GM23338 (cell line): ENCODE data around the gene SPACA7. TPM values are rescaled to one million over a fixed set of nuclear protein-coding genes. Genes with fewer than 3 reads are reported as not detected.

ENCODE experiments used
- ATAC-seq: fragments of 200-7000 bp; cut with Tn5 transposase; 3 replicates; pipeline ENCODE4 v1.9.1; 2020
- DNase-seq: peaks from one replicate; pipeline ENCODE4 v3.0.0-alpha.2; 2015; ENCODE audit warnings: low spot score
- H2AFZ ChIP-seq: fragments of 200-600 bp; sonication (generic); 2 replicates; pipeline ENCODE4 v1.8.0; 2016; ENCODE audit warnings: antibody characterized with exemption, mild to moderate bottlenecking, moderate library complexity
- H3F3A ChIP-seq: fragments of 200-600 bp; sonication (generic); replicated peaks from 2 replicates; pipeline ENCODE4 v1.8.0; 2017; ENCODE audit warnings: antibody characterized with exemption, mixed run types, low read depth
- H3K27ac ChIP-seq: fragments of 200-600 bp; sonication (generic); 2 replicates; pipeline ENCODE4 v1.6.1; 2016; ENCODE audit warnings: low read depth
- H3K27me3 ChIP-seq: fragments of 200-600 bp; sonication (generic); 2 replicates; pipeline ENCODE4 v1.8.0; 2016; ENCODE audit warnings: mild to moderate bottlenecking, mixed run types, moderate library complexity; ENCODE audit not compliant: insufficient read depth
- H3K36me3 ChIP-seq: fragments of 200-600 bp; sonication (generic); 2 replicates; pipeline ENCODE4 v1.8.0; 2016; ENCODE audit warnings: mild to moderate bottlenecking; ENCODE audit not compliant: insufficient read depth
- H3K4me1 ChIP-seq: fragments of 200-600 bp; sonication (generic); 2 replicates; pipeline ENCODE4 v1.8.0; 2016; ENCODE audit warnings: mild to moderate bottlenecking, moderate library complexity; ENCODE audit not compliant: insufficient read depth
- H3K4me2 ChIP-seq: fragments of 200-600 bp; sonication (generic); 2 replicates; pipeline ENCODE4 v1.7.1; 2017; ENCODE audit warnings: mixed run types
- H3K4me3 ChIP-seq: fragments of 200-600 bp; sonication (generic); 2 replicates; pipeline ENCODE4 v1.6.1; 2016; ENCODE audit warnings: mixed run types
- H3K79me2 ChIP-seq: fragments of 200-600 bp; sonication (generic); replicated peaks from 2 replicates; pipeline ENCODE4 v1.8.0; 2017; ENCODE audit warnings: mild to moderate bottlenecking; ENCODE audit not compliant: insufficient read depth
- H3K9me2 ChIP-seq: fragments of 200-600 bp; sonication (generic); 2 replicates; pipeline ENCODE4 v1.8.0; 2017; ENCODE audit not compliant: insufficient read depth
- H4K20me1 ChIP-seq: fragments of 200-600 bp; sonication (generic); replicated peaks from 2 replicates; pipeline ENCODE4 v1.8.0; 2017; ENCODE audit warnings: mild to moderate bottlenecking; ENCODE audit not compliant: insufficient read depth
- H3K27ac Mint-ChIP-seq: 2 replicates; pipeline ENCODE4 v1.8.0; 2020; ENCODE audit warnings: inconsistent platforms, mild to moderate bottlenecking, moderate library complexity, mixed read lengths
- H3K27me3 Mint-ChIP-seq: 3 replicates; pipeline ENCODE4 v1.8.0; 2022; ENCODE audit warnings: low read depth, mild to moderate bottlenecking, moderate library complexity, mixed read lengths, inconsistent platforms; ENCODE audit not compliant: insufficient read depth, poor library complexity
- H3K36me3 Mint-ChIP-seq: 3 replicates; pipeline ENCODE4 v1.8.0; 2021; ENCODE audit warnings: low read depth, mild to moderate bottlenecking, inconsistent platforms, moderate library complexity, mixed read lengths
- H3K4me1 Mint-ChIP-seq: 3 replicates; pipeline ENCODE4 v1.8.0; 2020; ENCODE audit warnings: mild to moderate bottlenecking, inconsistent platforms, mixed read lengths
- H3K4me3 Mint-ChIP-seq: 3 replicates; pipeline ENCODE4 v1.8.0; 2021; ENCODE audit warnings: moderate library complexity, mild to moderate bottlenecking, inconsistent platforms, mixed read lengths
- H3K9me3 Mint-ChIP-seq: 3 replicates; pipeline ENCODE4 v1.8.0; 2020; ENCODE audit warnings: moderate library complexity, mild to moderate bottlenecking, inconsistent platforms, mixed read lengths
- EZH2 ChIP-seq: fragments of 200-600 bp; sonication (generic); IDR thresholded peaks from one replicate; pipeline ENCODE4 v1.8.0; 2017; ENCODE audit warnings: antibody characterized with exemption, mild to moderate bottlenecking, low read depth; ENCODE audit not compliant: unreplicated experiment
- EZH2phosphoT487 ChIP-seq: fragments of 200-600 bp; sonication (generic); IDR thresholded peaks from one replicate; pipeline ENCODE4 v1.8.1; 2018; ENCODE audit warnings: antibody characterized with exemption; ENCODE audit not compliant: unreplicated experiment
- JUNB ChIP-seq: IDR thresholded peaks from one replicate; pipeline ENCODE4 v1.6.1; 2016; ENCODE audit warnings: antibody characterized with exemption; ENCODE audit not compliant: unreplicated experiment
- NANOG ChIP-seq: IDR thresholded peaks from 2 replicates; pipeline ENCODE4 v1.6.1; 2016; ENCODE audit warnings: antibody characterized with exemption, borderline replicate concordance
- STAT1 ChIP-seq: IDR thresholded peaks from one replicate; pipeline ENCODE4 v1.6.1; 2016; ENCODE audit warnings: antibody characterized with exemption; ENCODE audit not compliant: unreplicated experiment
- ZNF114 ChIP-seq: fragments of 250-450 bp; sonication (Bioruptor Pico); IDR thresholded peaks from 2 replicates; pipeline ENCODE4 v1.5.0; 2020; ENCODE audit warnings: mild to moderate bottlenecking, moderate library complexity
- ZNF331 ChIP-seq: fragments of 250-450 bp; sonication (Bioruptor Pico); IDR thresholded peaks from 2 replicates; pipeline ENCODE4 v1.5.0; 2020; ENCODE audit warnings: low read depth, mild to moderate bottlenecking, moderate library complexity
- polyA plus RNA-seq: library from polyadenylated mRNA; unstranded; fragments of >200 nt; fragmentation: Nextera tagmentation; extraction: Ambion mirVana; gene quantifications from 2 replicates; pipeline ENCODE4 v1.2.1, GENCODE V29; 2016
- total RNA-seq: library from RNA; depleted of rRNA; stranded (reverse); fragments of >200 nt; shearing (Covaris generic); gene quantifications from 2 replicates; pipeline ENCODE4 v1.2.3, GENCODE V29; 2014
- TF ChIP-seq, protein P1 (sequence below): IDR thresholded peaks from one replicate; pipeline ENCODE4 v1.6.1; 2018; ENCODE audit warnings: antibody characterized with exemption; ENCODE audit not compliant: unreplicated experiment
- TF ChIP-seq, protein P2 (sequence below): IDR thresholded peaks from 2 replicates; pipeline ENCODE4 v1.6.1; 2016; ENCODE audit warnings: antibody characterized with exemption
- TF ChIP-seq, protein P3 (sequence below), 2 experiments: fragments of 200-600 bp in 1 of 2; sonication (generic) in 1 of 2; conservative IDR thresholded peaks; 2 replicates each; pipeline versions ENCODE4 v1.5.1 to v1.6.1; 2016 to 2017; ENCODE audit warnings: antibody characterized with exemption in 2 of 2, low read depth in 2 of 2, mild to moderate bottlenecking in 2 of 2, moderate library complexity in 1 of 2

Gene SPACA7
- total and polyA plus RNA-seq, 2 experiments from 2014 or later = not detected

DNA sequence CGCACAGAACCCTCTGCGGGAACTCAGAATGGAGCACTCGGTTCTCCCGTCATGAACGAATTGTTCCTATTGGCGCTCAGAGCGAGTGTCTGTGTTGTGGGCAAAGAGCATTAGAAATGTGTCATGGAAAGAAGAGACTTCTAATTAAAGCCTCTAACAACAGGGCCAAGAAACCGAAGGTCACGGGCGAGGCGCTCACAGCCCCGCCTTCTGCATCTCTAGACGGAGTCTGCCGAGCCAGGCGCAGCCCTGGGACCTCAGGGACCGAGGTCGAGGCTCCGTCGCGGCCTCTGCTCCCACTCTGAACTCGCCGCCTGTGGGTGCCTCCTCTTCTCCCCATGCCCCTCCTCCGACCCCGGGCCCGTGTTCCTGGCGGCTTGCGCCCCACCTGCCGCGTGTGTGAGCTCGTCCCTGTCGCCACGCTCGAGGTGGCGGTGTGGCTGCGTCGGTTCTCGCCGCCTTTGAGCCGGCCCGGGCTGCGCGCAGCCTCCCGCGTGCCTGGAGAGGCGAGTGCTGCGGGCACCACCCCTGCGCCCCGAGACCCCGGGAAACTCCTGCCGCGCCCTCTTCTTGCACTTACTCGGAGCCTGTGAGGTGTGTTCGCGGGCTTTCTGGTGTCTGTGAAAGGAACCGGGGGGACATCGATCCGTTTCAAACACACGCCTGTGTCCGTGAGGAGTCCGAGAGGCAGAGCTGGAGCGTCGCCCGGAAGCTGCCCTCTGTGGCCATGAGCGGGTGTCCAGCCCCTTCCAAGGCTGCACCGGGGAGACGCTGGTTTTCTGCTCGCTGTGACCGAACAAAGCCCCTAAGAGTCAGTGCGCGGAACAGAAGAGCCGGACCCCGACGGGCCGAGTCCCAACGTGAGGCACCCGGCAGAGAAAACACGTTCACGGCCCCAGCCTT lies 45.4 kb upstream of the SPACA7 start (continued):
- TF ChIP-seq, protein P1, sequence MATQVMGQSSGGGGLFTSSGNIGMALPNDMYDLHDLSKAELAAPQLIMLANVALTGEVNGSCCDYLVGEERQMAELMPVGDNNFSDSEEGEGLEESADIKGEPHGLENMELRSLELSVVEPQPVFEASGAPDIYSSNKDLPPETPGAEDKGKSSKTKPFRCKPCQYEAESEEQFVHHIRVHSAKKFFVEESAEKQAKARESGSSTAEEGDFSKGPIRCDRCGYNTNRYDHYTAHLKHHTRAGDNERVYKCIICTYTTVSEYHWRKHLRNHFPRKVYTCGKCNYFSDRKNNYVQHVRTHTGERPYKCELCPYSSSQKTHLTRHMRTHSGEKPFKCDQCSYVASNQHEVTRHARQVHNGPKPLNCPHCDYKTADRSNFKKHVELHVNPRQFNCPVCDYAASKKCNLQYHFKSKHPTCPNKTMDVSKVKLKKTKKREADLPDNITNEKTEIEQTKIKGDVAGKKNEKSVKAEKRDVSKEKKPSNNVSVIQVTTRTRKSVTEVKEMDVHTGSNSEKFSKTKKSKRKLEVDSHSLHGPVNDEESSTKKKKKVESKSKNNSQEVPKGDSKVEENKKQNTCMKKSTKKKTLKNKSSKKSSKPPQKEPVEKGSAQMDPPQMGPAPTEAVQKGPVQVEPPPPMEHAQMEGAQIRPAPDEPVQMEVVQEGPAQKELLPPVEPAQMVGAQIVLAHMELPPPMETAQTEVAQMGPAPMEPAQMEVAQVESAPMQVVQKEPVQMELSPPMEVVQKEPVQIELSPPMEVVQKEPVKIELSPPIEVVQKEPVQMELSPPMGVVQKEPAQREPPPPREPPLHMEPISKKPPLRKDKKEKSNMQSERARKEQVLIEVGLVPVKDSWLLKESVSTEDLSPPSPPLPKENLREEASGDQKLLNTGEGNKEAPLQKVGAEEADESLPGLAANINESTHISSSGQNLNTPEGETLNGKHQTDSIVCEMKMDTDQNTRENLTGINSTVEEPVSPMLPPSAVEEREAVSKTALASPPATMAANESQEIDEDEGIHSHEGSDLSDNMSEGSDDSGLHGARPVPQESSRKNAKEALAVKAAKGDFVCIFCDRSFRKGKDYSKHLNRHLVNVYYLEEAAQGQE = no peak
- no peak for TF ChIP-seq EZH2phosphoT487

DNA sequence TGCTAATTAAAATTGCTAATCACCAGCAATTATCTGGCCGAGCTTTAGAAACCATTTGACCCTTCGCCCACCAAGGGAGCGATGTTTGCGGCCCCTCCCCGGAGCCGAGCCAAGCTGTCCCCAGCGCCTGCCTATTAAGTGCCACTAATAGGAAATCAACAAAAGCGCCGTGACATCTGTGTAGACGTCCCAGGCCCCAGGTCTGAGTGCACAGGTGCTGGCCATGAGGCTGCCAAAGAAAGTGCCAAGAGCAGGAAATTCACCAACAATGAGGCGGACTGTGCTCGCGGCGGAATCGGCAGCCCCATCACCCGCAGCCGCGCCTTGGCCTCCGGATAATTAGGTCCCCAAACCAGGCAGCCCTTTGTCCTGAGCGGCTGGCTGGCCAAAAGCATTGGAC lies 44.5 kb upstream of the SPACA7 start:
- Histone ChIP-seq H2AFZ (no peak overlapping the region), H3K4me3 (0 out of 2 replicates have a peak overlapping the region, but pooled peaks have one; percentile 24), H3F3A (no peaks in the 10 kb centered on the region), H4K20me1 (no peaks in the 10 kb centered on the region), H3K4me1 (peaks cover 10% of the 10 kb centered on the region), H3K79me2 (no peaks in the 10 kb centered on the region), H3K27me3 (peaks cover 24% of the 10 kb centered on the region), H3K4me2 (no peak overlapping the region), H3K36me3 (no peaks in the 10 kb centered on the region), H3K9me2 (no peaks in the 10 kb centered on the region), H3K27ac (no peak overlapping the region)
- ATAC-seq = peak; percentile 50
- no peak for DNase-seq
- Mint-ChIP-seq H3K9me3 (peaks cover 7% of the 10 kb centered on the region; the same call in 2 of the 3 replicates), H3K27ac (no peak overlapping the region), H3K4me1 (peaks cover 11% of the 10 kb centered on the region), H3K36me3 (peaks cover 2% of the 10 kb centered on the region; the same call in 1 of the 3 replicates), H3K27me3 (peaks cover 33% of the 10 kb centered on the region), H3K4me3 (no peak overlapping the region; the same call in 2 of the 3 replicates)
- no peak for TF ChIP-seq EZH2
- no peak for TF ChIP-seq STAT1
- no peak for TF ChIP-seq JUNB
- no peak for TF ChIP-seq ZNF114 (CRISPR knock-in tag)
- TF ChIP-seq, protein P1 = no peak
- TF ChIP-seq, protein P2, sequence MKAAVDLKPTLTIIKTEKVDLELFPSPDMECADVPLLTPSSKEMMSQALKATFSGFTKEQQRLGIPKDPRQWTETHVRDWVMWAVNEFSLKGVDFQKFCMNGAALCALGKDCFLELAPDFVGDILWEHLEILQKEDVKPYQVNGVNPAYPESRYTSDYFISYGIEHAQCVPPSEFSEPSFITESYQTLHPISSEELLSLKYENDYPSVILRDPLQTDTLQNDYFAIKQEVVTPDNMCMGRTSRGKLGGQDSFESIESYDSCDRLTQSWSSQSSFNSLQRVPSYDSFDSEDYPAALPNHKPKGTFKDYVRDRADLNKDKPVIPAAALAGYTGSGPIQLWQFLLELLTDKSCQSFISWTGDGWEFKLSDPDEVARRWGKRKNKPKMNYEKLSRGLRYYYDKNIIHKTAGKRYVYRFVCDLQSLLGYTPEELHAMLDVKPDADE = no peak
- TF ChIP-seq, protein P3, sequence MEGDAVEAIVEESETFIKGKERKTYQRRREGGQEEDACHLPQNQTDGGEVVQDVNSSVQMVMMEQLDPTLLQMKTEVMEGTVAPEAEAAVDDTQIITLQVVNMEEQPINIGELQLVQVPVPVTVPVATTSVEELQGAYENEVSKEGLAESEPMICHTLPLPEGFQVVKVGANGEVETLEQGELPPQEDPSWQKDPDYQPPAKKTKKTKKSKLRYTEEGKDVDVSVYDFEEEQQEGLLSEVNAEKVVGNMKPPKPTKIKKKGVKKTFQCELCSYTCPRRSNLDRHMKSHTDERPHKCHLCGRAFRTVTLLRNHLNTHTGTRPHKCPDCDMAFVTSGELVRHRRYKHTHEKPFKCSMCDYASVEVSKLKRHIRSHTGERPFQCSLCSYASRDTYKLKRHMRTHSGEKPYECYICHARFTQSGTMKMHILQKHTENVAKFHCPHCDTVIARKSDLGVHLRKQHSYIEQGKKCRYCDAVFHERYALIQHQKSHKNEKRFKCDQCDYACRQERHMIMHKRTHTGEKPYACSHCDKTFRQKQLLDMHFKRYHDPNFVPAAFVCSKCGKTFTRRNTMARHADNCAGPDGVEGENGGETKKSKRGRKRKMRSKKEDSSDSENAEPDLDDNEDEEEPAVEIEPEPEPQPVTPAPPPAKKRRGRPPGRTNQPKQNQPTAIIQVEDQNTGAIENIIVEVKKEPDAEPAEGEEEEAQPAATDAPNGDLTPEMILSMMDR (conservative IDR thresholded peaks at IDR 0.05; ENCODE audit: low read depth in 2 of 2) = no peak
- TF ChIP-seq NANOG = no peak
- no peak for TF ChIP-seq ZNF331 (CRISPR knock-in tag)
